Right ventricle myocardium superior (tissue), 1 donor: ENCODE results near the gene KCNQ1. TPM values are rescaled to one million over a fixed set of nuclear protein-coding genes. Genes with fewer than 3 reads are reported as not detected.

ENCODE experiments used
- ATAC-seq: fragments of 200-7000 bp; cut with Tn5 transposase; one replicate; pipeline ENCODE4 v1.9.1; 2020; ENCODE audit warnings: mild to moderate bottlenecking; ENCODE audit not compliant: poor library complexity
- DNase-seq: peaks from one replicate; pipeline ENCODE4 v3.0.0-alpha.2; 2020
- intact Hi-C: fragments of 100-400 bp; cut with DNase I; formaldehyde crosslinking; loops from one replicate; pipeline ENCODE4 v1.11.2; 2022
- total RNA-seq: library from RNA; stranded (reverse); fragmentation: NEBNext Ultra II Directional; extraction: Animal tissue kit (Norgen Biotek cat#: 25700); gene quantifications from one replicate; pipeline ENCODE4 v1.2.1, GENCODE V29; 2021
- donor health status: DM: no; HTN: yes; CAD: no; lungs with severe emphysema.

KCNQ1 gene
- total RNA-seq, 1 donor from 2014 or later: 33.4 TPM

- ATAC-seq: peak; percentile 18
- intact Hi-C loops: no loop called here
These were observed 117.1 kb downstream of the KCNQ1 start for GRCh38 chr11:2561696-2562581.

GRCh38 chr11:2562890-2563212 is 118.0 kb downstream of the KCNQ1 start:
- intact Hi-C loops: no loop called here
- no peak for DNase-seq
- no peak for ATAC-seq

More at GRCh38 chr11:2561696-2562581, 117.1 kb downstream of the KCNQ1 start:
- peak; percentile 38 for DNase-seq

- DNase-seq (peak; percentile 7), ATAC-seq (no peak)
- intact Hi-C loops: no loop called here
These were observed 118.6 kb downstream of the KCNQ1 start for GRCh38 chr11:2563213-2564007.

DNA sequence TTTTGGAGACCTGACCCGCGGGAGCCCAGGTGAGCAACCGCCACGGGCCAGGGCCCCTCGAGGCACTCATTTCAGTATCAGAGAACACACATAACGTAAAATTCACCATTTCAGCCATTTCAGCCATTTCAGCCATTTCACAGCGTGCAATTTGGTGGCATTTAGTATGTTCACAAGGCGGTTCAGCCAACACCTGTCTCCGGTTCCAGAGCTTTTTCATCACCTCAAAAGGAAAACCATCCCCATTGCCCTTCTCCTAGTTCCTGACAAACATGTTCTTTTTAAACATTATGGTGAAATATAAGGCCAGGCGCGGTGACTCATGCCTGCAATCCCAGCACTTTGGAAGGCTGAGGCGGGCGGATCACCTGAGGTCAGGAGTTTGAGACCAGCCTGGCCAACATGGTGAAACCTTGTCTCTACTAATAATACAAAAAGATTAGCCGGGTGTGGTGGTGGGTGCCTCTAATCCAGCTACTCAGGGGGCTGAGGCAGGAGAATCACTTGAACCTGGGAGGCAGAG is 119.3 kb downstream of the KCNQ1 start:
- intact Hi-C loops: no loop called here
- DNase-seq: no peak
- no peak for ATAC-seq

DNA sequence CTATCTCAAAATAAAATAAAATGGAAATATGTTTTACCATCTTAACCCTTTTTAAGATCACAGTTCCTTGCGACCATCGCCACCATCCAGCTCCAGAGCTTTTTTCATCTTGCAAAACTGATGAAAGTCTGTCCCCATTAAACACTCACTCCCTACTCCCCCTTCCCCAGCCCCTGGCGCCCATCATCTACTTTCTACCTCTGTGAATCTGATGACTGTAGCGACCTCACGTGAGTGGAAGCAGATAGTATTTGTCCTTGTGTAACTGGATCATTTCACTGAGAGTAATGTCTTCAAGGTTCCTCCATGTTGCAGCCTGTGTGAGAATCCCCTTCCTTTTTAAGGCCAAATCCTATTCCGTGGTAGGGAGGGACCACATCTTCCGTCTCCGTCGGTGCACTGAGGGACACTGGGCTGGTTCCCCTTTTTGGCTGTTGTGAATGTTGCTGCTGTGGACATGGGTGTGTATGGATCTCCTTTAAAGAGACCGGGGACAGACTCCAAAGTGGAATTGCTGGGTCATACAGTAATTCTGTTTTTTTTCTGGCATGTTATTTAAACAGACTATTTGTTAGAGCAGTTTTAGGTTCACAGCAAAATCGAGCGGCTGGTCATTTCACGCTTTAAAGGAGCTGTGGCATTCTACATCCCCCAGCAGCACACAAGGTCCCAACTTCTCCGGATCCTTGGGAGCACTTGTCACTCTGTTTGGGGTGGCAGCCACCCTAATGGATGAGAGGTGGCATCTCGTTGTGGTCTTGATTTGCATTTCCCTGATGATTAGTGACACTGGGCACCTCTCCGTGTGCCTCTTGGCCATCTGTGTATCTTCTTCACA is 120.0 kb downstream of the KCNQ1 start:
- ATAC-seq (no peak), DNase-seq (peak; percentile 35)
- intact Hi-C loops: no loop called here

GRCh38 chr11:2565447-2566222 is 120.8 kb downstream of the KCNQ1 start:
- ATAC-seq (no peak), DNase-seq (peak; percentile 32)

GRCh38 chr11:2566223-2567025 is 121.6 kb downstream of the KCNQ1 start:
- no peak for ATAC-seq
- DNase-seq: peak; percentile 42
- intact Hi-C loops: no loop called here

More at GRCh38 chr11:2565447-2566222, 120.8 kb downstream of the KCNQ1 start:
- intact Hi-C loops: no loop called here

- intact Hi-C loops: no loop called here
- ATAC-seq (no peak), DNase-seq (peak; percentile 13)
These were observed 122.3 kb downstream of the KCNQ1 start for GRCh38 chr11:2567026-2567671.

DNA sequence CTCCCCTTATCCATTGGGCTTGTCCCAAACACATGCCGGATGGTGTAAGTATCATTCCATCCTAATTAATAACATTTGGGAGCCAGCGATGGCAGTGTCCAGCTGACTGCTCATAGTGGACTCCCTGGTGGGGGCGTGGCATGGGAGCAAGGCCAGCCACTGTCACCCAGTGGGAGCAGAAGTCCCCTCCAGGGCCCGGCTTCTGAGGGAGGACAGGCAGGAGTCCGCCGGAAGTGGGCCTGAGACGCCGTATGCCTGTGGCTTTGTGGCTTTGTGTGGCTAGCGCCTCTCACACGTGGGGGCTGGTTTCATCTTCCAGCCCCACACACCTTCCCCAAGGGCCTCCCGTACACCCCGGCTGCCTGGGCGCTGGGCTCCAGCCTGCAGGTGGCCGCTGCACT is 124.5 kb downstream of the KCNQ1 start:
- intact Hi-C loops: no loop called here
- peak; percentile 31 for DNase-seq
- no peak for ATAC-seq

DNA sequence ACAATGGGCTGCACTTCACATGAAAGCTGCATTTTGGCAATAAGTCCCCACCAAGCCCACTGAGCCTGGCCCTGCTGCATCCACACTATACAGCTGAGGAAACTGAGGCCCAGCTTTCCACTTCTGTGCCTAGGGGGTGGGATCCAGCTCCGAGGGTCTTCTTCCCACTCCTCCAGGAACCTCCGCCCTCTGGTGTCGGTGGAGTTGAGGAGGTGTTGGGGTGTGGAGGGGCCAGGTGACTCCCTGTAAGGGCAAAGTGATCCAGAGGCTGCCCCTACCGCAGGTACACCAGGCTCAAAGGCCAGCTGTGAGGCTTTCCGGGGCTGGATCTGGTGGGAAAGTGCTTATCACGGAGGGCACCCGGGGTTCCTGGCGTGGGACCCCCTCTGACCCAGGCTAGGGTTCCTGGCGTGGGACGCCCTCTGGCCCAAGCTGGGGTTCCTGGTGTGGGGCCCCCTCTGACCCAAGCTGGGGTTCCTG is 125.0 kb downstream of the KCNQ1 start:
- intact Hi-C loops: no loop called here
- ATAC-seq (no peak), DNase-seq (peak; percentile 10)

GRCh38 chr11:2570211-2570811 is 125.5 kb downstream of the KCNQ1 start:
- DNase-seq: peak; percentile 23
- intact Hi-C loops: no loop called here
- ATAC-seq: no peak

- no peak for ATAC-seq
- intact Hi-C loops: no loop called here
- DNase-seq: peak; percentile 20
These were observed 126.2 kb downstream of the KCNQ1 start for GRCh38 chr11:2570841-2571597.

- DNase-seq (peak; percentile 17), ATAC-seq (no peak)
These were observed 126.9 kb downstream of the KCNQ1 start for GRCh38 chr11:2571598-2572281.

GRCh38 chr11:2572491-2573239 is 127.9 kb downstream of the KCNQ1 start:
- DNase-seq (peak; percentile 24), ATAC-seq (no peak)
- intact Hi-C loops: no loop called here

More at GRCh38 chr11:2571598-2572281, 126.9 kb downstream of the KCNQ1 start:
- intact Hi-C loops: no loop called here
